Measurements from ENCODE around the gene MBD4.

DNA sequence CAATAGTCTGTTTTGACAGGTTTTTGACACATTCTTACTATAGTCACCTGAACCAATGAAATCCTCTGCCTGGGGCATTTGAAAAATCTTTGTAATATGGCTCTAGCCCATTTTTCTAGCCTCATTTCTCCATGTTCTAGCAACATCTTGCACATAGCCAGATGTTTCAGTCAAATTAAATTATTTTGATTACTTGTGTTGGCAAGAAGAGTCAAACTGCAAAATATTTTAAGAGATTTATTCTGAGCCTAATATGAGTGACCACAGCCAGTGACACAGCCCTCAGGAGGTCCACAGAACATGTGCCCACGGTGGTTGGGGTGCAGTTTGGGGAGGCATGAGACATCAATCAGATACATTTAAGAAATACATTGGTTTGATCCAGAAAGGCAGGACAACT lies 7.2 kb upstream of the MBD4 start:
- TF ChIP-seq, protein P1, sequence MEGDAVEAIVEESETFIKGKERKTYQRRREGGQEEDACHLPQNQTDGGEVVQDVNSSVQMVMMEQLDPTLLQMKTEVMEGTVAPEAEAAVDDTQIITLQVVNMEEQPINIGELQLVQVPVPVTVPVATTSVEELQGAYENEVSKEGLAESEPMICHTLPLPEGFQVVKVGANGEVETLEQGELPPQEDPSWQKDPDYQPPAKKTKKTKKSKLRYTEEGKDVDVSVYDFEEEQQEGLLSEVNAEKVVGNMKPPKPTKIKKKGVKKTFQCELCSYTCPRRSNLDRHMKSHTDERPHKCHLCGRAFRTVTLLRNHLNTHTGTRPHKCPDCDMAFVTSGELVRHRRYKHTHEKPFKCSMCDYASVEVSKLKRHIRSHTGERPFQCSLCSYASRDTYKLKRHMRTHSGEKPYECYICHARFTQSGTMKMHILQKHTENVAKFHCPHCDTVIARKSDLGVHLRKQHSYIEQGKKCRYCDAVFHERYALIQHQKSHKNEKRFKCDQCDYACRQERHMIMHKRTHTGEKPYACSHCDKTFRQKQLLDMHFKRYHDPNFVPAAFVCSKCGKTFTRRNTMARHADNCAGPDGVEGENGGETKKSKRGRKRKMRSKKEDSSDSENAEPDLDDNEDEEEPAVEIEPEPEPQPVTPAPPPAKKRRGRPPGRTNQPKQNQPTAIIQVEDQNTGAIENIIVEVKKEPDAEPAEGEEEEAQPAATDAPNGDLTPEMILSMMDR (conservative IDR thresholded peaks at IDR 0.05; ENCODE audit: low read depth, low read length): no peak
- TF ChIP-seq FOS (IDR thresholded peaks at IDR 0.05; ENCODE audit: low read depth, low read length) (no peak), SMC3 (IDR thresholded peaks at IDR 0.05; ENCODE audit: low read depth, low read length) (no peak), POLR2A (IDR thresholded peaks at IDR 0.05; ENCODE audit: low read depth, low read length) (no peak), RAD21 (IDR thresholded peaks at IDR 0.05; ENCODE audit: low read length) (no peak), CEBPB (IDR thresholded peaks at IDR 0.05; ENCODE audit: low read depth, low read length) (no peak), MXI1 (IDR thresholded peaks at IDR 0.05; ENCODE audit: borderline replicate concordance, low read depth, low read length) (no peak), RFX5 (IDR thresholded peaks at IDR 0.05; ENCODE audit: low read depth, low read length) (no peak)
- TF ChIP-seq, protein P2, sequence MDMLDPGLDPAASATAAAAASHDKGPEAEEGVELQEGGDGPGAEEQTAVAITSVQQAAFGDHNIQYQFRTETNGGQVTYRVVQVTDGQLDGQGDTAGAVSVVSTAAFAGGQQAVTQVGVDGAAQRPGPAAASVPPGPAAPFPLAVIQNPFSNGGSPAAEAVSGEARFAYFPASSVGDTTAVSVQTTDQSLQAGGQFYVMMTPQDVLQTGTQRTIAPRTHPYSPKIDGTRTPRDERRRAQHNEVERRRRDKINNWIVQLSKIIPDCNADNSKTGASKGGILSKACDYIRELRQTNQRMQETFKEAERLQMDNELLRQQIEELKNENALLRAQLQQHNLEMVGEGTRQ (IDR thresholded peaks at IDR 0.05; ENCODE audit: low read depth, low read length): no peak

Measured in IMR-90 (cell line).